SK-N-SH (cell line): ENCODE measurements around the gene MAP7. TPM values are rescaled to one million over a fixed set of nuclear protein-coding genes. Genes with fewer than 3 reads are reported as not detected.

Experiments
- CTCF ChIA-PET: fragments of 300-600, 350-600 bp; formaldehyde crosslinking; extraction: SDS; loops from one replicate; lab custom pipeline; 2021; lab: Yijun Ruan, JAX
- POLR2A ChIA-PET: fragments of 350-600 bp; sonication (Branson Sonifier 250); formaldehyde crosslinking; extraction: SDS; loops from one replicate; lab custom pipeline; 2020; ENCODE audit warnings: antibody characterized with exemption, inconsistent platforms; lab: Yijun Ruan, JAX
- DNase-seq: peaks from one replicate; pipeline ENCODE4 v3.0.0; 2012
- H2AFZ ChIP-seq: fragments of 200-600 bp; sonication (generic); 2 replicates; pipeline ENCODE4 v1.8.1; 2016; ENCODE audit warnings: antibody characterized with exemption, mild to moderate bottlenecking, low read depth
- H3F3A ChIP-seq: fragments of 200-600 bp; sonication (generic); replicated peaks from 2 replicates; pipeline ENCODE3; 2016; ENCODE audit warnings: antibody characterized with exemption, mild to moderate bottlenecking; ENCODE audit not compliant: insufficient read depth
- H3K27ac ChIP-seq, 2 experiments: fragments of 200-500 bp in 1 of 2; fragments of 200-600 bp in 1 of 2; sonication (Bioruptor generic) in 1 of 2; sonication (generic), shearing (Covaris generic) in 1 of 2; 2 replicates each; pipeline versions ENCODE4 v1.5.1 to v1.6.1; 2014 to 2016; ENCODE audit warnings: low read depth in 2 of 2, inconsistent platforms in 1 of 2, low read length in 1 of 2, mild to moderate bottlenecking in 1 of 2, mixed read lengths in 1 of 2
- H3K27me3 ChIP-seq: fragments of 200-600 bp; sonication (generic), shearing (Covaris generic); 2 replicates; pipeline ENCODE4 v1.6.1; 2016; ENCODE audit warnings: mixed run types; ENCODE audit not compliant: insufficient read depth
- H3K36me3 ChIP-seq, 2 experiments: fragments of 200-500 bp in 1 of 2; fragments of 200-600 bp in 1 of 2; sonication (Bioruptor generic) in 1 of 2; sonication (generic) in 1 of 2; replicated peaks in 1 of 2; 2 replicates each; pipeline versions ENCODE3 to v1.5.1; 2014 to 2016; ENCODE audit warnings: low read length in 1 of 2, mild to moderate bottlenecking in 1 of 2; ENCODE audit not compliant: insufficient read depth in 2 of 2, control insufficient read depth in 1 of 2
- H3K4me1 ChIP-seq, 2 experiments: fragments of 200-500 bp in 1 of 2; fragments of 200-600 bp in 1 of 2; sonication (Bioruptor generic) in 1 of 2; sonication (generic), shearing (Covaris generic) in 1 of 2; 2 replicates each; pipeline versions ENCODE4 v1.5.1 to v1.6.1; 2014 to 2016; ENCODE audit warnings: low read depth in 1 of 2, low read length in 1 of 2, mixed run types in 1 of 2; ENCODE audit not compliant: insufficient read depth in 2 of 2, control insufficient read depth in 1 of 2
- H3K4me2 ChIP-seq: fragments of 200-600 bp; sonication (generic), shearing (Covaris generic); 2 replicates; pipeline ENCODE4 v1.6.1; 2017; ENCODE audit warnings: mixed run types
- H3K4me3 ChIP-seq, 2 experiments: fragments of 200-500 bp in 1 of 2; fragments of 200-600 bp in 1 of 2; sonication (Bioruptor generic) in 1 of 2; sonication (generic), shearing (Covaris generic) in 1 of 2; 2 replicates each; pipeline versions ENCODE4 v1.5.1 to v1.8.1; 2014 to 2016; ENCODE audit warnings: low read depth in 2 of 2, inconsistent platforms in 1 of 2, low read length in 1 of 2, mild to moderate bottlenecking in 1 of 2, mixed read lengths in 1 of 2, moderate library complexity in 1 of 2
- H3K79me2 ChIP-seq: fragments of 200-600 bp; sonication (generic); 2 replicates; pipeline ENCODE4 v1.8.1; 2017; ENCODE audit warnings: mild to moderate bottlenecking; ENCODE audit not compliant: insufficient read depth
- H3K9ac ChIP-seq: fragments of 200-600 bp; sonication (generic); 2 replicates; pipeline ENCODE4 v1.6.1; 2017; ENCODE audit warnings: mixed run types
- H3K9me2 ChIP-seq: fragments of 200-600 bp; sonication (generic); 2 replicates; pipeline ENCODE4 v1.6.1; 2017; ENCODE audit warnings: mixed run types
- H3K9me3 ChIP-seq: fragments of 200-600 bp; sonication (generic); 2 replicates; pipeline ENCODE4 v1.6.1; 2017; ENCODE audit warnings: mixed run types, mild to moderate bottlenecking, moderate library complexity
- H4K20me1 ChIP-seq: fragments of 200-600 bp; sonication (generic); 2 replicates; pipeline ENCODE4 v1.6.1; 2017; ENCODE audit warnings: mild to moderate bottlenecking, mixed run types; ENCODE audit not compliant: insufficient read depth
- CHD2 ChIP-seq: fragments of 150-350 bp; IDR thresholded peaks from 2 replicates; pipeline ENCODE4 v1.6.1; 2018; ENCODE audit warnings: low read length; ENCODE audit not compliant: partially characterized antibody
- EP300 ChIP-seq, 2 experiments: IDR thresholded peaks; 2 replicates each; pipeline versions ENCODE4 v1.4.0 to v1.6.1; 2012; ENCODE audit warnings: borderline replicate concordance in 1 of 2, low read depth in 1 of 2, low read length in 1 of 2
- FOXJ3 ChIP-seq: sonication (generic); formaldehyde crosslinking; IDR thresholded peaks from 2 replicates; pipeline ENCODE4 v1.5.1; 2020; ENCODE audit warnings: mild to moderate bottlenecking, missing genetic modification reagents
- FOXM1 ChIP-seq: IDR thresholded peaks from 2 replicates; pipeline ENCODE4 v1.4.0; 2012; ENCODE audit warnings: low read depth, mild to moderate bottlenecking
- GABPA ChIP-seq: IDR thresholded peaks from 2 replicates; pipeline ENCODE4 v1.4.0; 2012; ENCODE audit warnings: low read depth, mild to moderate bottlenecking
- JUND ChIP-seq: IDR thresholded peaks from 2 replicates; pipeline ENCODE4 v1.4.0; 2012
- NFIC ChIP-seq: IDR thresholded peaks from 2 replicates; pipeline ENCODE4 v1.4.0; 2012; ENCODE audit warnings: borderline replicate concordance
- RCOR1 ChIP-seq: fragments of 150-350 bp; IDR thresholded peaks from 2 replicates; pipeline ENCODE4 v1.6.1; 2017; ENCODE audit warnings: antibody characterized with exemption, low read length
- TAF1 ChIP-seq: IDR thresholded peaks from 2 replicates; pipeline ENCODE4 v1.6.1; 2012; ENCODE audit warnings: low read depth, mild to moderate bottlenecking, low read length, moderate library complexity, borderline replicate concordance
- WGBS: methylation state at CpG from one replicate; pipeline ENCODE4 v1.1.6; 2017; ENCODE audit warnings: low lambda C conversion rate; 5-methylcytosine and 5-hydroxymethylcytosine counted together
- polyA plus RNA-seq, 3 experiments: library from polyadenylated mRNA; depleted of rRNA; stranded (reverse); fragments of >200 nt; gene quantifications; 2 replicates each; pipeline ENCODE4 v1.2.3, GENCODE V29; 2012
- TF ChIP-seq, protein P1 (sequence below): IDR thresholded peaks from 2 replicates; pipeline ENCODE4 v1.4.0; 2012; ENCODE audit warnings: low read depth, borderline replicate concordance
- TF ChIP-seq, protein P2 (sequence below): IDR thresholded peaks from 2 replicates; pipeline ENCODE4; 2012
- TF ChIP-seq, protein P3 (sequence below): IDR thresholded peaks from 2 replicates; pipeline ENCODE4 v1.6.1; 2012; ENCODE audit warnings: mild to moderate bottlenecking, low read depth, low read length, moderate library complexity
- TF ChIP-seq, protein P4 (sequence below): IDR thresholded peaks from 2 replicates; pipeline ENCODE4 v1.4.0; 2012; ENCODE audit warnings: low read depth, borderline replicate concordance
- TF ChIP-seq, protein P5 (sequence below): fragments of 150-350 bp; IDR thresholded peaks from 2 replicates; pipeline ENCODE4 v1.6.1; 2016; ENCODE audit warnings: mild to moderate bottlenecking, low read depth, low read length
- TF ChIP-seq, protein P6 (sequence below): fragments of 200-600 bp; sonication (generic); IDR thresholded peaks from 2 replicates; pipeline ENCODE4 v1.6.1; 2017; ENCODE audit warnings: antibody characterized with exemption, mild to moderate bottlenecking, moderate library complexity

Gene MAP7
- polyA plus RNA-seq, 1 of the 3 experiments (the other 2 are of a cell fraction), result 0.76 TPM

DNA sequence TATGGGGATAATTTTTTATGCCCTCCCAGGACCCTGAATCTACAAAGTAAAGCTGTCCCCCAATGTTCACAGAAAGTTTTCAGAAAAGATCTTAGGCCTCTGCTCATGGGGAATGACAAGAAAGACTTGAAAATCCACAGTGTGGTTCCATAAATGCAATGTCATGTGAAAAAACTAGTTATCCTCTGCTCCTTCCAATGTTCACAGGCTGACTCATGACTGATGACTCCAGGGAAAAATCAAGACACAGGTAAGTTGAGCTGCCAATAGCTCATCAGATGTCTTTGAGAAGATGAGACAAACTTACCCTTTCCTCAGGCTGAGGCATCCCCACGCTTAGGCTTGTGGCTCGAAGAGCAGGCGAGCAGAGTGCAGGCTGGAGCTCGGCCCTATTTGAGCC lies 245.8 kb downstream of the MAP7 start:
- DNase-seq, result no peak
- ChIA-PET POLR2A (no interaction called here), CTCF (interaction anchor here (1.2 to 1.5 kb wide), 2 partner anchors 19 to 78 kb away, joined by 3 read pairs; no protein-coding TSS in a partner anchor)
- H3K27me3 ChIP-seq, result no peaks in the 10 kb centered on the region
- H3K9me3 ChIP-seq, result no peaks in the 10 kb centered on the region
- no peak overlapping the region for H3K4me3 ChIP-seq
- WGBS, result 100% methylated on average over 1 of the region's 4 CpGs
- H4K20me1 ChIP-seq, result no peaks in the 10 kb centered on the region
- H3K9me2 ChIP-seq, result no peaks in the 10 kb centered on the region
- no peak overlapping the region for H3K27ac ChIP-seq
- no peak overlapping the region for H3K4me2 ChIP-seq
- no peak overlapping the region for H2AFZ ChIP-seq
- H3K79me2 ChIP-seq, result no peaks in the 10 kb centered on the region
- H3F3A ChIP-seq, result no peaks in the 10 kb centered on the region
- no peak overlapping the region for H3K9ac ChIP-seq
- H3K36me3 ChIP-seq, result no peaks in the 10 kb centered on the region
- H3K4me1 ChIP-seq, result peaks cover 0 to 6% of the 10 kb centered on the region in 2 experiments; a peak in 1 of 4 replicates
- no peak for TF ChIP-seq FOXM1
- TF ChIP-seq, protein P1, sequence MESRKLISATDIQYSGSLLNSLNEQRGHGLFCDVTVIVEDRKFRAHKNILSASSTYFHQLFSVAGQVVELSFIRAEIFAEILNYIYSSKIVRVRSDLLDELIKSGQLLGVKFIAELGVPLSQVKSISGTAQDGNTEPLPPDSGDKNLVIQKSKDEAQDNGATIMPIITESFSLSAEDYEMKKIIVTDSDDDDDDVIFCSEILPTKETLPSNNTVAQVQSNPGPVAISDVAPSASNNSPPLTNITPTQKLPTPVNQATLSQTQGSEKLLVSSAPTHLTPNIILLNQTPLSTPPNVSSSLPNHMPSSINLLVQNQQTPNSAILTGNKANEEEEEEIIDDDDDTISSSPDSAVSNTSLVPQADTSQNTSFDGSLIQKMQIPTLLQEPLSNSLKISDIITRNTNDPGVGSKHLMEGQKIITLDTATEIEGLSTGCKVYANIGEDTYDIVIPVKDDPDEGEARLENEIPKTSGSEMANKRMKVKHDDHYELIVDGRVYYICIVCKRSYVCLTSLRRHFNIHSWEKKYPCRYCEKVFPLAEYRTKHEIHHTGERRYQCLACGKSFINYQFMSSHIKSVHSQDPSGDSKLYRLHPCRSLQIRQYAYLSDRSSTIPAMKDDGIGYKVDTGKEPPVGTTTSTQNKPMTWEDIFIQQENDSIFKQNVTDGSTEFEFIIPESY, result no peak
- no peak for TF ChIP-seq NFIC
- TF ChIP-seq JUND, result no peak
- TF ChIP-seq, protein P2, sequence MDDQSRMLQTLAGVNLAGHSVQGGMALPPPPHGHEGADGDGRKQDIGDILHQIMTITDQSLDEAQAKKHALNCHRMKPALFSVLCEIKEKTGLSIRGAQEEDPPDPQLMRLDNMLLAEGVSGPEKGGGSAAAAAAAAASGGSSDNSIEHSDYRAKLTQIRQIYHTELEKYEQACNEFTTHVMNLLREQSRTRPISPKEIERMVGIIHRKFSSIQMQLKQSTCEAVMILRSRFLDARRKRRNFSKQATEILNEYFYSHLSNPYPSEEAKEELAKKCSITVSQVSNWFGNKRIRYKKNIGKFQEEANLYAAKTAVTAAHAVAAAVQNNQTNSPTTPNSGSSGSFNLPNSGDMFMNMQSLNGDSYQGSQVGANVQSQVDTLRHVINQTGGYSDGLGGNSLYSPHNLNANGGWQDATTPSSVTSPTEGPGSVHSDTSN, result no peak
- TF ChIP-seq, protein P3, sequence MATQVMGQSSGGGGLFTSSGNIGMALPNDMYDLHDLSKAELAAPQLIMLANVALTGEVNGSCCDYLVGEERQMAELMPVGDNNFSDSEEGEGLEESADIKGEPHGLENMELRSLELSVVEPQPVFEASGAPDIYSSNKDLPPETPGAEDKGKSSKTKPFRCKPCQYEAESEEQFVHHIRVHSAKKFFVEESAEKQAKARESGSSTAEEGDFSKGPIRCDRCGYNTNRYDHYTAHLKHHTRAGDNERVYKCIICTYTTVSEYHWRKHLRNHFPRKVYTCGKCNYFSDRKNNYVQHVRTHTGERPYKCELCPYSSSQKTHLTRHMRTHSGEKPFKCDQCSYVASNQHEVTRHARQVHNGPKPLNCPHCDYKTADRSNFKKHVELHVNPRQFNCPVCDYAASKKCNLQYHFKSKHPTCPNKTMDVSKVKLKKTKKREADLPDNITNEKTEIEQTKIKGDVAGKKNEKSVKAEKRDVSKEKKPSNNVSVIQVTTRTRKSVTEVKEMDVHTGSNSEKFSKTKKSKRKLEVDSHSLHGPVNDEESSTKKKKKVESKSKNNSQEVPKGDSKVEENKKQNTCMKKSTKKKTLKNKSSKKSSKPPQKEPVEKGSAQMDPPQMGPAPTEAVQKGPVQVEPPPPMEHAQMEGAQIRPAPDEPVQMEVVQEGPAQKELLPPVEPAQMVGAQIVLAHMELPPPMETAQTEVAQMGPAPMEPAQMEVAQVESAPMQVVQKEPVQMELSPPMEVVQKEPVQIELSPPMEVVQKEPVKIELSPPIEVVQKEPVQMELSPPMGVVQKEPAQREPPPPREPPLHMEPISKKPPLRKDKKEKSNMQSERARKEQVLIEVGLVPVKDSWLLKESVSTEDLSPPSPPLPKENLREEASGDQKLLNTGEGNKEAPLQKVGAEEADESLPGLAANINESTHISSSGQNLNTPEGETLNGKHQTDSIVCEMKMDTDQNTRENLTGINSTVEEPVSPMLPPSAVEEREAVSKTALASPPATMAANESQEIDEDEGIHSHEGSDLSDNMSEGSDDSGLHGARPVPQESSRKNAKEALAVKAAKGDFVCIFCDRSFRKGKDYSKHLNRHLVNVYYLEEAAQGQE, result no peak
- no peak for TF ChIP-seq RCOR1
- TF ChIP-seq, protein P4, sequence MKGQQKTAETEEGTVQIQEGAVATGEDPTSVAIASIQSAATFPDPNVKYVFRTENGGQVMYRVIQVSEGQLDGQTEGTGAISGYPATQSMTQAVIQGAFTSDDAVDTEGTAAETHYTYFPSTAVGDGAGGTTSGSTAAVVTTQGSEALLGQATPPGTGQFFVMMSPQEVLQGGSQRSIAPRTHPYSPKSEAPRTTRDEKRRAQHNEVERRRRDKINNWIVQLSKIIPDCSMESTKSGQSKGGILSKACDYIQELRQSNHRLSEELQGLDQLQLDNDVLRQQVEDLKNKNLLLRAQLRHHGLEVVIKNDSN, result no peak
- TF ChIP-seq TAF1, result no peak
- TF ChIP-seq EP300 (IDR thresholded peaks at IDR 0.05; ENCODE audit: borderline replicate concordance in 1 of 2, low read depth in 1 of 2, low read length in 1 of 2), result no peak
- TF ChIP-seq, protein P5, sequence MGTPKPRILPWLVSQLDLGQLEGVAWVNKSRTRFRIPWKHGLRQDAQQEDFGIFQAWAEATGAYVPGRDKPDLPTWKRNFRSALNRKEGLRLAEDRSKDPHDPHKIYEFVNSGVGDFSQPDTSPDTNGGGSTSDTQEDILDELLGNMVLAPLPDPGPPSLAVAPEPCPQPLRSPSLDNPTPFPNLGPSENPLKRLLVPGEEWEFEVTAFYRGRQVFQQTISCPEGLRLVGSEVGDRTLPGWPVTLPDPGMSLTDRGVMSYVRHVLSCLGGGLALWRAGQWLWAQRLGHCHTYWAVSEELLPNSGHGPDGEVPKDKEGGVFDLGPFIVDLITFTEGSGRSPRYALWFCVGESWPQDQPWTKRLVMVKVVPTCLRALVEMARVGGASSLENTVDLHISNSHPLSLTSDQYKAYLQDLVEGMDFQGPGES, result no peak
- no peak for TF ChIP-seq FOXJ3 (CRISPR knock-in tag)
- TF ChIP-seq CHD2, result no peak
- no peak for TF ChIP-seq GABPA
- TF ChIP-seq, protein P6, sequence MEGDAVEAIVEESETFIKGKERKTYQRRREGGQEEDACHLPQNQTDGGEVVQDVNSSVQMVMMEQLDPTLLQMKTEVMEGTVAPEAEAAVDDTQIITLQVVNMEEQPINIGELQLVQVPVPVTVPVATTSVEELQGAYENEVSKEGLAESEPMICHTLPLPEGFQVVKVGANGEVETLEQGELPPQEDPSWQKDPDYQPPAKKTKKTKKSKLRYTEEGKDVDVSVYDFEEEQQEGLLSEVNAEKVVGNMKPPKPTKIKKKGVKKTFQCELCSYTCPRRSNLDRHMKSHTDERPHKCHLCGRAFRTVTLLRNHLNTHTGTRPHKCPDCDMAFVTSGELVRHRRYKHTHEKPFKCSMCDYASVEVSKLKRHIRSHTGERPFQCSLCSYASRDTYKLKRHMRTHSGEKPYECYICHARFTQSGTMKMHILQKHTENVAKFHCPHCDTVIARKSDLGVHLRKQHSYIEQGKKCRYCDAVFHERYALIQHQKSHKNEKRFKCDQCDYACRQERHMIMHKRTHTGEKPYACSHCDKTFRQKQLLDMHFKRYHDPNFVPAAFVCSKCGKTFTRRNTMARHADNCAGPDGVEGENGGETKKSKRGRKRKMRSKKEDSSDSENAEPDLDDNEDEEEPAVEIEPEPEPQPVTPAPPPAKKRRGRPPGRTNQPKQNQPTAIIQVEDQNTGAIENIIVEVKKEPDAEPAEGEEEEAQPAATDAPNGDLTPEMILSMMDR, result no peak
